IMR-90 (cell line): Measurements from ENCODE around the gene NRL. TPM values are rescaled to one million over a fixed set of nuclear protein-coding genes. Genes with fewer than 3 reads are reported as not detected.

ENCODE experiments used
- ATAC-seq: fragments of 200-7000 bp; cut with Tn5 transposase; 2 replicates; pipeline ENCODE4 v1.9.1; 2020; ENCODE audit warnings: low read depth, mild to moderate bottlenecking, moderate library complexity
- BruUV-seq: library from RNA; stranded (reverse); fragments of 400-500 nt; replicated peaks from 2 replicates; lab custom pipeline; 2021; lab: Mats Ljungman, UMichigan
- CTCF ChIA-PET: fragments of 300-600 bp; formaldehyde crosslinking; extraction: SDS; loops from one replicate; lab custom pipeline; 2021; ENCODE audit warnings: antibody characterized with exemption; lab: Yijun Ruan, JAX
- POLR2A ChIA-PET: fragments of 300-600 bp; sonication (Branson Sonifier 250); formaldehyde crosslinking; loops from one replicate; lab custom pipeline; 2022; ENCODE audit warnings: antibody characterized with exemption; ENCODE audit not compliant: unreplicated experiment; lab: Charles Lee
- DNase-seq: peaks from one replicate; pipeline ENCODE4 v3.0.0; 2013
- H2AFZ ChIP-seq: replicated peaks from 2 replicates; pipeline ENCODE3; 2013; ENCODE audit warnings: low read length, mild to moderate bottlenecking; ENCODE audit not compliant: poor library complexity
- H2AK5ac ChIP-seq: 2 replicates; pipeline ENCODE4 v1.6.1; 2013; ENCODE audit warnings: low read depth, low read length, inconsistent platforms
- H2AK9ac ChIP-seq: replicated peaks from 2 replicates; pipeline ENCODE3; 2013; ENCODE audit warnings: mild to moderate bottlenecking, low read depth, low read length, moderate library complexity; ENCODE audit not compliant: poor library complexity
- H2BK120ac ChIP-seq: 2 replicates; pipeline ENCODE4 v1.6.1; 2013; ENCODE audit warnings: low read depth, low read length, inconsistent platforms
- H2BK15ac ChIP-seq: 3 replicates; pipeline ENCODE4 v1.6.1; 2013; ENCODE audit warnings: low read depth, low read length, inconsistent platforms
- H2BK20ac ChIP-seq: 2 replicates; pipeline ENCODE4 v1.6.1; 2013; ENCODE audit warnings: low read depth, mild to moderate bottlenecking, inconsistent platforms, low read length, moderate library complexity
- H2BK5ac ChIP-seq: 2 replicates; pipeline ENCODE4 v1.6.1; 2013; ENCODE audit warnings: mild to moderate bottlenecking, low read depth, low read length, inconsistent platforms; ENCODE audit not compliant: poor library complexity, severe bottlenecking
- H3K14ac ChIP-seq: replicated peaks from 2 replicates; pipeline ENCODE4 v1.6.1; 2013; ENCODE audit warnings: low read depth, low read length, inconsistent platforms
- H3K18ac ChIP-seq: 2 replicates; pipeline ENCODE4 v1.6.1; 2013; ENCODE audit warnings: low read depth, low read length, control low read depth
- H3K23ac ChIP-seq: 2 replicates; pipeline ENCODE4 v1.6.1; 2013; ENCODE audit warnings: low read depth, low read length, inconsistent platforms
- H3K27ac ChIP-seq: 2 replicates; pipeline ENCODE4 v1.5.1; 2013; ENCODE audit warnings: mild to moderate bottlenecking, control low read depth, low read length; ENCODE audit not compliant: insufficient read depth
- H3K27me3 ChIP-seq: 2 replicates; pipeline ENCODE4 v1.6.1; 2013; ENCODE audit warnings: low read length; ENCODE audit not compliant: control insufficient read depth, insufficient read depth
- H3K36me3 ChIP-seq: 2 replicates; pipeline ENCODE4 v1.6.1; 2013; ENCODE audit warnings: low read length, mixed read lengths; ENCODE audit not compliant: control insufficient read depth, insufficient read depth
- H3K4ac ChIP-seq: 2 replicates; pipeline ENCODE4 v1.6.1; 2013; ENCODE audit warnings: low read depth, low read length, inconsistent platforms
- H3K4me1 ChIP-seq: 2 replicates; pipeline ENCODE4 v1.6.1; 2013; ENCODE audit warnings: low read length, mixed read lengths; ENCODE audit not compliant: control insufficient read depth, insufficient read depth
- H3K4me2 ChIP-seq: 2 replicates; pipeline ENCODE4 v1.6.1; 2013; ENCODE audit warnings: low read depth, mild to moderate bottlenecking, control low read depth, low read length, moderate library complexity
- H3K4me3 ChIP-seq: 2 replicates; pipeline ENCODE4 v1.5.1; 2013; ENCODE audit warnings: low read depth, mild to moderate bottlenecking, control low read depth, low read length, moderate library complexity; ENCODE audit not compliant: insufficient read depth
- H3K56ac ChIP-seq: 2 replicates; pipeline ENCODE4 v1.6.1; 2013; ENCODE audit warnings: low read length, inconsistent platforms; ENCODE audit not compliant: insufficient read depth; ENCODE audit errors: extremely low read depth
- H3K79me1 ChIP-seq, 2 experiments: 2 replicates each; pipeline ENCODE4 v1.6.1; 2013; ENCODE audit warnings: low read length in 2 of 2, inconsistent platforms in 1 of 2, low read depth in 1 of 2
- H3K9ac ChIP-seq: 2 replicates; pipeline ENCODE4 v1.6.1; 2013; ENCODE audit warnings: low read depth, low read length, control low read depth
- H3K9me1 ChIP-seq: 2 replicates; pipeline ENCODE4 v1.6.1; 2013; ENCODE audit warnings: low read length, inconsistent platforms; ENCODE audit not compliant: insufficient read depth
- H3K9me3 ChIP-seq: 2 replicates; pipeline ENCODE4 v1.6.1; 2013; ENCODE audit warnings: low read length; ENCODE audit not compliant: control insufficient read depth, insufficient read depth
- H4K20me1 ChIP-seq: 2 replicates; pipeline ENCODE4 v1.6.1; 2013; ENCODE audit warnings: low read length, inconsistent platforms; ENCODE audit not compliant: insufficient read depth
- H4K5ac ChIP-seq: 2 replicates; pipeline ENCODE4 v1.6.1; 2013; ENCODE audit warnings: mild to moderate bottlenecking, low read depth, low read length, control low read depth
- H4K8ac ChIP-seq, 2 experiments: 2 replicates each; pipeline ENCODE4 v1.6.1; 2013; ENCODE audit warnings: low read depth in 2 of 2, low read length in 2 of 2, control low read depth in 1 of 2, inconsistent platforms in 1 of 2
- H4K91ac ChIP-seq: 2 replicates; pipeline ENCODE4 v1.6.1; 2013; ENCODE audit warnings: low read depth, low read length, inconsistent platforms; ENCODE audit not compliant: insufficient read depth
- MXI1 ChIP-seq: IDR thresholded peaks from 2 replicates; pipeline ENCODE4 v1.6.1; 2012; ENCODE audit warnings: low read depth, mild to moderate bottlenecking, low read length, moderate library complexity, borderline replicate concordance
- NFE2L2 ChIP-seq: fragments of 150-350 bp; IDR thresholded peaks from 2 replicates; pipeline ENCODE4 v1.6.1; 2016; ENCODE audit warnings: low read depth, mild to moderate bottlenecking, low read length
- RAD21 ChIP-seq: IDR thresholded peaks from 2 replicates; pipeline ENCODE4 v1.6.1; 2012; ENCODE audit warnings: low read length, improper control_type of control experiment
- WGBS, 2 experiments: methylation state at CpG; one replicate each; pipeline versions ENCODE4 v1.1.5 to v1.1.7; 2013; ENCODE audit warnings: missing lambda C conversion rate in 2 of 2; ENCODE audit not compliant: insufficient read length in 1 of 2; ENCODE audit errors: extremely low coverage in 2 of 2; 5-methylcytosine and 5-hydroxymethylcytosine counted together
- dilution Hi-C: fragments of 300-500 bp; cut with HindIII; formaldehyde crosslinking; loops from one replicate; pipeline ENCODE4 v1.14.3; 2018; ENCODE audit warnings: low sequenced_read_pairs; ENCODE audit not compliant: unreplicated experiment
- in situ Hi-C: fragments of 300-500 bp; cut with MboI; formaldehyde crosslinking; loops from 3 replicates; pipeline ENCODE4 v1.14.3; 2019; ENCODE audit warnings: low sequenced_read_pairs, inconsistent platforms, mixed read lengths
- intact Hi-C: fragments of 100-400 bp; cut with micrococcal nuclease; formaldehyde crosslinking; loops from 2 replicates; pipeline ENCODE4 v1.10.0; 2022
- polyA plus RNA-seq, 3 experiments: library from polyadenylated mRNA; depleted of rRNA; stranded (reverse); fragments of >200 nt; gene quantifications; 2 replicates each; pipeline ENCODE4 v1.2.3, GENCODE V29; 2012; ENCODE audit warnings: low replicate concordance in 1 of 3
- total RNA-seq: library from RNA; depleted of rRNA; stranded (reverse); fragments of >200 nt; gene quantifications from 2 replicates; pipeline ENCODE4 v1.2.3, GENCODE V29; 2012
- TF ChIP-seq, protein P1 (sequence below): fragments of 150-350 bp; IDR thresholded peaks from 2 replicates; pipeline ENCODE4 v1.6.1; 2016; ENCODE audit warnings: low read depth, mild to moderate bottlenecking, low read length, moderate library complexity, borderline replicate concordance
- TF ChIP-seq, protein P2 (sequence below): conservative IDR thresholded peaks from 2 replicates; pipeline ENCODE4 v1.5.1; 2012; ENCODE audit warnings: mild to moderate bottlenecking, low read depth, low read length, improper control_type of control experiment

Gene NRL
- total and polyA plus RNA-seq, 2 of the 4 experiments (the other 2 are of a cell fraction): 0.18 to 0.70 TPM

DNA sequence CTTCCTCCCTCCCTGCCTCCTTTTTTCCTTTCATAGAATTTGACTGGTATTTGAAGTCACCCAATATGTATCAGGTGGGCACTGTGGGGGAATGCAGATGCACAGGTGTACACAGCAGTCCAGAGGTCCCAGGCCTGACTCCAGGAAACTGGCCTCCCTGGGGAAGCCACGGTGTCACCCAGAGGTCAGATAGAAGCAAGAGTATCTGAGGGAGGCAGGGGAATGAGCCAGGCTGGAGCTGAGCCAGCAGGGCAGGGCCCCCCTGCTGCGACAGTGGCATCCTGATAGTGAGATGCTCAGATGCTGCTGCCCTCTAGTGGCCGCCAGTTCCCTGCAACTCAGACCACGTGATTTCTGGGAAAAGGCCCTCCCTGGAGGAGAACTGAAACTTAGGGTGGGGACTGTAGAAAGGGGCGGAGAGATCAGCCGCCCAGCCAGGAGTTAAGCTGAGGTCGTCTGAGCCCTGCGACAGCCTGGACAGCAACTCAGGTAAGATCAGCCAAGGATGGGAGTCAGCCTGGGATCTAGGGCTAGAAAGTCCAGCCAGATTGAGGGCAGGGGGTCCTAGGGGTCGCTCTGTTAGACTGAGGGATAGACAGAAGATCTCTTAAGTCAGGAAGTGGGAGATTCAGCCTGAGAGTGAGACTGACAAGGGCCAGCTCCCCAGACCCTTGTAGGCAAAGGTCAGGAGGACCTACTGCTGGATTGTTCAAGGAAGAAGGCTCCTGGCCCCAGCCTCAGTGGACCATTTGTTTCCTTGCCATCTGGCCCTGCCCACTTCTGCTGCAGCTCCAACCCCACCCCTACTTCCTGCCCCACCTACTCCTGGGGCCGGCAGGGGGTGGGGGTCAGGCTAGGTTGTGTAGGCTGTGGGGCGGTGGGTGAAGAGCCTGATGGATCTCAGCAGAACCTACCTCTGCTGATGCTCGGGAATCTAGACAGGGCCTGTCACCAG is 46.4 kb upstream of the NRL start, which contains the start of gene IRF9 (continued):
- TF ChIP-seq, protein P1, sequence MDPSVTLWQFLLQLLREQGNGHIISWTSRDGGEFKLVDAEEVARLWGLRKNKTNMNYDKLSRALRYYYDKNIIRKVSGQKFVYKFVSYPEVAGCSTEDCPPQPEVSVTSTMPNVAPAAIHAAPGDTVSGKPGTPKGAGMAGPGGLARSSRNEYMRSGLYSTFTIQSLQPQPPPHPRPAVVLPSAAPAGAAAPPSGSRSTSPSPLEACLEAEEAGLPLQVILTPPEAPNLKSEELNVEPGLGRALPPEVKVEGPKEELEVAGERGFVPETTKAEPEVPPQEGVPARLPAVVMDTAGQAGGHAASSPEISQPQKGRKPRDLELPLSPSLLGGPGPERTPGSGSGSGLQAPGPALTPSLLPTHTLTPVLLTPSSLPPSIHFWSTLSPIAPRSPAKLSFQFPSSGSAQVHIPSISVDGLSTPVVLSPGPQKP: no peak
- peak; percentile 72 for TF ChIP-seq RAD21

DNA sequence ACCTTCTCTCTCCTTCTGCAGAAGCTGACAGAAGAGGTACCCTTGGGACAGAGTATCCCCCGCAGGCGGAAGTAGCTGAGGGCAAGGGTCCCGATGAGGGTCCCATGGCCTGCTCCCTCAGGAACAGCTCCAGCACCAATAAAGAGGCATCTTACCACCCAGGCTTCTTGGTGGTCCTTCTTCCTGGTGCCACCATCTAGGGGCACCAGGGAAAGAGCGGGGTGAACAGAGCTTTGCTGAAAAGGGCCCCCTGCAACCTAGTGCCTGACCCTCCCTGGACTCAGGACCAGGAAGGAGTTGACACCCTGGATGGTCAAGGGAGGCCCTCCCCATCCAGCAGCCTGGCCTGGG is 45.7 kb upstream of the NRL start:
- Histone ChIP-seq H3K23ac (no peak overlapping the region), H3K27ac (peak overlapping the region; percentile 1; the same call in 1 of the 2 replicates), H3K18ac (no peak overlapping the region), H4K8ac (no peak overlapping the region; a peak in 1 of 4 replicates), H3K4me3 (no peak overlapping the region), H4K20me1 (no peaks in the 10 kb centered on the region), H3K9me3 (no peaks in the 10 kb centered on the region), H2AFZ (no peak overlapping the region), H3K14ac (no peak overlapping the region), H3K56ac (no peak overlapping the region), H2AK5ac (peak overlapping the region; percentile 7; the same call in 1 of the 2 replicates), H3K9me1 (peaks cover 7% of the 10 kb centered on the region), H3K4me1 (peaks cover 7% of the 10 kb centered on the region), H4K5ac (no peak overlapping the region), H3K4me2 (no peak overlapping the region), H2BK20ac (no peak overlapping the region), H2BK5ac (no peak overlapping the region), H2BK15ac (no peak overlapping the region), H4K91ac (no peak overlapping the region), H2AK9ac (peak overlapping the region; percentile 1), H2BK120ac (no peak overlapping the region), H3K36me3 (peaks cover 66% of the 10 kb centered on the region), H3K9ac (no peak overlapping the region), H3K4ac (no peak overlapping the region; the same call in 1 of the 2 replicates), H3K79me1 (peaks cover 15 to 41% of the 10 kb centered on the region in 2 experiments), H3K27me3 (no peaks in the 10 kb centered on the region)
- ChIA-PET POLR2A (interaction anchor here (1.1 kb wide), 1 partner anchor 10 kb away, joined by 3 read pairs; no protein-coding TSS in a partner anchor), CTCF (interaction anchor here (0.6 to 1.6 kb wide), 4 partner anchors 11 to 31 kb away, joined by 3 to 14 read pairs (median 4); partner anchors contain the start of genes PSME2 and RNF31)
- ATAC-seq: peak; percentile 5; the same call in 1 of the 2 replicates
- TF ChIP-seq, protein P2, sequence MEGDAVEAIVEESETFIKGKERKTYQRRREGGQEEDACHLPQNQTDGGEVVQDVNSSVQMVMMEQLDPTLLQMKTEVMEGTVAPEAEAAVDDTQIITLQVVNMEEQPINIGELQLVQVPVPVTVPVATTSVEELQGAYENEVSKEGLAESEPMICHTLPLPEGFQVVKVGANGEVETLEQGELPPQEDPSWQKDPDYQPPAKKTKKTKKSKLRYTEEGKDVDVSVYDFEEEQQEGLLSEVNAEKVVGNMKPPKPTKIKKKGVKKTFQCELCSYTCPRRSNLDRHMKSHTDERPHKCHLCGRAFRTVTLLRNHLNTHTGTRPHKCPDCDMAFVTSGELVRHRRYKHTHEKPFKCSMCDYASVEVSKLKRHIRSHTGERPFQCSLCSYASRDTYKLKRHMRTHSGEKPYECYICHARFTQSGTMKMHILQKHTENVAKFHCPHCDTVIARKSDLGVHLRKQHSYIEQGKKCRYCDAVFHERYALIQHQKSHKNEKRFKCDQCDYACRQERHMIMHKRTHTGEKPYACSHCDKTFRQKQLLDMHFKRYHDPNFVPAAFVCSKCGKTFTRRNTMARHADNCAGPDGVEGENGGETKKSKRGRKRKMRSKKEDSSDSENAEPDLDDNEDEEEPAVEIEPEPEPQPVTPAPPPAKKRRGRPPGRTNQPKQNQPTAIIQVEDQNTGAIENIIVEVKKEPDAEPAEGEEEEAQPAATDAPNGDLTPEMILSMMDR: no peak
- TF ChIP-seq MXI1 (no peak), NFE2L2 (no peak)
- DNase-seq: no peak
- WGBS, 2 experiments: 90% methylated on average over 2 of the region's 4 CpGs; no CpG with 5 or more reads in 1 of the 2 experiments
- in situ Hi-C loops (no loop called here), dilution Hi-C loops (no loop called here), intact Hi-C loops (no loop called here)
- no TSS peak for BruUV-seq
